OCI-LY7 (cell line): ENCODE data around the gene KRT24. TPM values are rescaled to one million over a fixed set of nuclear protein-coding genes. Genes with fewer than 3 reads are reported as not detected.
"Not testable (repeated sequence)": the region's sequence is repeated elsewhere in the genome, so short reads cannot be mapped to it uniquely, and the experiment has no call there.

Experiments used
- Bru-seq: library from RNA; stranded (reverse); fragments of 400-500 nt; gene quantifications from one replicate; lab custom pipeline; 2021; lab: Mats Ljungman, UMichigan
- BruChase-seq, 2 experiments: library from RNA; stranded (reverse); fragments of 400-500 nt; gene quantifications; one replicate each; lab custom pipeline; 2021; lab: Mats Ljungman, UMichigan
- BruUV-seq: library from RNA; stranded (reverse); fragments of 400-500 nt; replicated peaks from 2 replicates; lab custom pipeline; 2021; lab: Mats Ljungman, UMichigan
- CTCF ChIA-PET: fragments of 300-600 bp; sonication (Branson Sonifier 250); formaldehyde crosslinking; loops from one replicate; lab custom pipeline; 2022; ENCODE audit warnings: antibody characterized with exemption; ENCODE audit not compliant: unreplicated experiment; lab: Charles Lee
- POLR2A ChIA-PET: fragments of 300-600 bp; sonication (Branson Sonifier 250); formaldehyde crosslinking; loops from one replicate; lab custom pipeline; 2022; ENCODE audit warnings: antibody characterized with exemption; lab: Charles Lee
- DNase-seq: peaks from one replicate; pipeline ENCODE4 v3.0.0-alpha.2; 2015; ENCODE audit warnings: low spot score
- H2AFZ ChIP-seq: fragments of 200-600 bp; sonication (generic), shearing (Covaris generic); 2 replicates; pipeline ENCODE4 v1.6.1; 2014; ENCODE audit warnings: mild to moderate bottlenecking, antibody characterized with exemption, low read length, moderate library complexity
- H3K27ac ChIP-seq: fragments of 200-600 bp; sonication (generic); 2 replicates; pipeline ENCODE4 v1.5.1; 2014; ENCODE audit warnings: mixed run types, low read depth, mild to moderate bottlenecking, moderate library complexity, low read length, inconsistent platforms; ENCODE audit not compliant: poor library complexity, severe bottlenecking
- H3K36me3 ChIP-seq: fragments of 200-600 bp; sonication (generic); 2 replicates; pipeline ENCODE4 v1.6.1; 2014; ENCODE audit warnings: mild to moderate bottlenecking, antibody characterized with exemption, low read length, moderate library complexity, mixed read lengths; ENCODE audit not compliant: insufficient read depth
- H3K4me1 ChIP-seq: fragments of 200-600 bp; sonication (generic); 2 replicates; pipeline ENCODE4 v1.5.1; 2014; ENCODE audit warnings: mild to moderate bottlenecking, low read length; ENCODE audit not compliant: insufficient read depth, poor library complexity, severe bottlenecking
- H3K4me2 ChIP-seq: fragments of 200-600 bp; sonication (generic); 2 replicates; pipeline ENCODE4 v1.6.1; 2014; ENCODE audit warnings: mild to moderate bottlenecking, low read length
- H3K4me3 ChIP-seq: fragments of 200-600 bp; sonication (generic); 2 replicates; pipeline ENCODE4 v1.5.1; 2014; ENCODE audit warnings: mild to moderate bottlenecking, low read depth, low read length; ENCODE audit not compliant: poor library complexity, severe bottlenecking
- H3K79me2 ChIP-seq: fragments of 200-600 bp; sonication (generic); 2 replicates; pipeline ENCODE4 v1.6.1; 2016; ENCODE audit warnings: low read depth, mild to moderate bottlenecking, low read length, moderate library complexity, mixed read lengths; ENCODE audit not compliant: insufficient read depth
- H3K9me2 ChIP-seq: fragments of 200-600 bp; sonication (generic); 2 replicates; pipeline ENCODE4 v1.6.1; 2016; ENCODE audit warnings: mild to moderate bottlenecking, low read length, mixed read lengths; ENCODE audit not compliant: insufficient read depth
- H3K9me3 ChIP-seq: fragments of 200-600 bp; sonication (generic); 2 replicates; pipeline ENCODE4 v1.6.1; 2014; ENCODE audit warnings: mild to moderate bottlenecking, mixed run types, low read length, mixed read lengths
- H4K20me1 ChIP-seq: fragments of 200-600 bp; sonication (generic); 2 replicates; pipeline ENCODE4 v1.6.1; 2014; ENCODE audit warnings: mild to moderate bottlenecking, antibody characterized with exemption, low read length, moderate library complexity, mixed read lengths; ENCODE audit not compliant: insufficient read depth
- CTCF ChIP-seq: fragments of 200-600 bp; sonication (generic); conservative IDR thresholded peaks from 2 replicates; pipeline ENCODE4 v1.5.1; 2014; ENCODE audit warnings: mild to moderate bottlenecking, antibody characterized with exemption, low read length, moderate library complexity, mixed read lengths
- EZH2phosphoT487 ChIP-seq: fragments of 200-600 bp; sonication (generic); IDR thresholded peaks from 2 replicates; pipeline ENCODE4 v1.6.1; 2018; ENCODE audit warnings: low read depth, borderline replicate concordance, mild to moderate bottlenecking, mixed run types, antibody characterized with exemption, low read length, moderate library complexity, mixed read lengths
- intact Hi-C: fragments of 100-400 bp; cut with micrococcal nuclease; formaldehyde crosslinking; loops from one replicate; pipeline ENCODE4 v1.10.0; 2022; ENCODE audit not compliant: unreplicated experiment
- long read RNA-seq: library from polyadenylated mRNA; stranded (forward); transcript quantifications from one replicate; pipeline ENCODE4 v2.0.0, GENCODE V29; 2022
- total RNA-seq, 2 experiments: library from RNA; depleted of rRNA in 1 of 2; stranded (reverse); fragments of >200 nt in 1 of 2; shearing (Covaris generic) in 1 of 2; gene quantifications; 2 replicates each; pipeline ENCODE4 v1.2.3, GENCODE V29; 2014 to 2022

Gene KRT24
- total RNA-seq (2014; rRNA removed; shearing (Covaris generic)) (not detected in 2 replicates), total RNA-seq (2022) (not detected in 2 replicates), Bru-seq, nascent RNA (not detected), BruChase-seq, experiment 1, labeled RNA remaining after a 6-hour chase (not detected), BruChase-seq, experiment 2, labeled RNA remaining after a 2-hour chase (not detected)
- long read RNA-seq: 0 reads

- no peak within 1 kb of the TSS for H2AFZ ChIP-seq
- H3K4me1 ChIP-seq: no peaks in the 10 kb centered on the region
- H3K4me3 ChIP-seq: no peak within 1 kb of the TSS
- H3K9me2 ChIP-seq: no peaks in the 10 kb centered on the region
- no peaks in the 10 kb centered on the region for H3K36me3 ChIP-seq
- POLR2A ChIA-PET: interaction anchor here (0.7 kb wide), 1 partner anchor 32 kb away, joined by 3 read pairs; no protein-coding TSS in a partner anchor
- H3K9me3 ChIP-seq: no peaks in the 10 kb centered on the region
- no peaks in the 10 kb centered on the region for H3K79me2 ChIP-seq
- no peaks in the 10 kb centered on the region for H4K20me1 ChIP-seq
- CTCF ChIA-PET: no interaction called here
- intact Hi-C loops: no loop called here
- BruUV-seq: no TSS peak
- H3K27ac ChIP-seq: no peak within 1 kb of the TSS
- DNase-seq: no peak
- TF ChIP-seq CTCF (no peak), EZH2phosphoT487 (no peak)
- H3K4me2 ChIP-seq: no peak within 1 kb of the TSS
Measured at GRCh38 chr17:40703652-40704051, at the start of gene KRT24. Gene KRT24 (minus strand): TSS chr17:40703752. CDS start chr17:40703693, 59 bp downstream.

- no peak for DNase-seq
- POLR2A ChIA-PET: no interaction called here
- no peak overlapping the region for H3K4me3 ChIP-seq
- no peaks in the 10 kb centered on the region for H3K9me2 ChIP-seq
- no peaks in the 10 kb centered on the region for H3K9me3 ChIP-seq
- H3K27ac ChIP-seq: no peak overlapping the region
- CTCF ChIA-PET: no interaction called here
- no TSS peak for BruUV-seq
- H3K36me3 ChIP-seq: no peaks in the 10 kb centered on the region
- TF ChIP-seq EZH2phosphoT487: no peak
- TF ChIP-seq CTCF: no peak
- intact Hi-C loops: no loop called here
- no peaks in the 10 kb centered on the region for H4K20me1 ChIP-seq
- no peaks in the 10 kb centered on the region for H3K79me2 ChIP-seq
- H2AFZ ChIP-seq: no peak overlapping the region
- no peak overlapping the region for H3K4me2 ChIP-seq
- H3K4me1 ChIP-seq: no peaks in the 10 kb centered on the region
Measured at GRCh38 chr17:40751065-40751464, 47.5 kb upstream of the KRT24 start.

GRCh38 chr17:40750391-40750790 lies 46.8 kb upstream of the KRT24 start:
- Histone ChIP-seq H3K9me2 (no peaks in the 10 kb centered on the region), H3K4me2 (no peak overlapping the region), H4K20me1 (no peaks in the 10 kb centered on the region), H2AFZ (no peak overlapping the region), H3K36me3 (no peaks in the 10 kb centered on the region), H3K27ac (no peak overlapping the region), H3K9me3 (no peaks in the 10 kb centered on the region), H3K4me3 (no peak overlapping the region), H3K4me1 (no peaks in the 10 kb centered on the region), H3K79me2 (no peaks in the 10 kb centered on the region)
- no peak for TF ChIP-seq EZH2phosphoT487
- TF ChIP-seq CTCF: no peak
- no peak for DNase-seq
- ChIA-PET POLR2A (no interaction called here), CTCF (no interaction called here)
- no TSS peak for BruUV-seq
- intact Hi-C loops: no loop called here

- H3K4me1 ChIP-seq, H3K9me3 ChIP-seq, H3K36me3 ChIP-seq, H3K27ac ChIP-seq, intact Hi-C loops, H3K79me2 ChIP-seq, H3K9me2 ChIP-seq, H3K4me2 ChIP-seq, H2AFZ ChIP-seq, BruUV-seq, H3K4me3 ChIP-seq, DNase-seq, H4K20me1 ChIP-seq, POLR2A ChIA-PET: not testable (repeated sequence)
- CTCF ChIA-PET: interaction anchor here (0.6 kb wide), 1 partner anchor 189 kb away, joined by 3 read pairs; no protein-coding TSS in a partner anchor
Measured at GRCh38 chr17:40748666-40749065, 45.1 kb upstream of the KRT24 start.
